HepG2 (cell line): ENCODE measurements around the gene ABHD17A. TPM values are rescaled to one million over a fixed set of nuclear protein-coding genes. Genes with fewer than 3 reads are reported as not detected.

Experiments used
- ATF7-NPFF ChIP-seq: sonication (generic); formaldehyde crosslinking; IDR thresholded peaks from 2 replicates; pipeline ENCODE4 v1.8.1; 2023; ENCODE audit warnings: mild to moderate bottlenecking, low read depth, missing genetic modification reagents, moderate library complexity
- CHD4 ChIP-seq: fragments of 200-600 bp; sonication (generic); IDR thresholded peaks from 2 replicates; pipeline ENCODE4 v1.7.0; 2017; ENCODE audit warnings: mild to moderate bottlenecking, low read length, borderline replicate concordance
- HNF4A ChIP-seq: sonication (generic); formaldehyde crosslinking; IDR thresholded peaks from 2 replicates; pipeline ENCODE4 v1.4.0; 2020; ENCODE audit warnings: missing genetic modification reagents
- HOXA3 ChIP-seq: sonication (generic); formaldehyde crosslinking; IDR thresholded peaks from 2 replicates; pipeline ENCODE4 v1.5.0; 2020; ENCODE audit warnings: missing genetic modification reagents
- KMT2A ChIP-seq: sonication (generic); formaldehyde crosslinking; IDR thresholded peaks from 2 replicates; pipeline ENCODE4 v1.4.0; 2020; ENCODE audit warnings: missing genetic modification reagents
- LCORL ChIP-seq, 2 experiments: fragments of 450-650 bp in 1 of 2; sonication (generic) in 1 of 2; formaldehyde crosslinking in 1 of 2; IDR thresholded peaks; 2 replicates each; pipeline versions ENCODE4 v1.5.0 to v1.6.1; 2017 to 2020; ENCODE audit warnings: antibody characterized with exemption in 1 of 2, missing genetic modification reagents in 1 of 2
- NCOA2 ChIP-seq: sonication (generic); formaldehyde crosslinking; IDR thresholded peaks from 2 replicates; pipeline ENCODE4 v1.8.0; 2022; ENCODE audit warnings: inconsistent platforms
- PHF8 ChIP-seq: sonication (generic); formaldehyde crosslinking; IDR thresholded peaks from 2 replicates; pipeline ENCODE4 v1.5.0; 2020; ENCODE audit warnings: missing genetic modification reagents
- RAD21 ChIP-seq: fragments of 450-650 bp; formaldehyde crosslinking; IDR thresholded peaks from 2 replicates; pipeline ENCODE4 v1.5.0; 2020; ENCODE audit warnings: mild to moderate bottlenecking
- SIN3B ChIP-seq: fragments of 150-350 bp; IDR thresholded peaks from 2 replicates; pipeline ENCODE4 v1.6.1; 2014; ENCODE audit warnings: low read length
- TARDBP ChIP-seq: sonication (generic); formaldehyde crosslinking; IDR thresholded peaks from 2 replicates; pipeline ENCODE4 v1.8.0; 2022; ENCODE audit warnings: mild to moderate bottlenecking, missing genetic modification reagents
- TBX2 ChIP-seq: sonication (generic); formaldehyde crosslinking; IDR thresholded peaks from 2 replicates; pipeline ENCODE4 v1.5.0; 2020; ENCODE audit warnings: missing genetic modification reagents, mild to moderate bottlenecking, borderline replicate concordance
- ZEB1 ChIP-seq: IDR thresholded peaks from 2 replicates; pipeline ENCODE4 v1.6.1; 2012; ENCODE audit warnings: mild to moderate bottlenecking, low read depth, inconsistent platforms; ENCODE audit not compliant: insufficient replicate concordance
- ZNF333 ChIP-seq: sonication (generic); formaldehyde crosslinking; IDR thresholded peaks from 2 replicates; pipeline ENCODE4 v1.4.0; 2020; ENCODE audit warnings: mild to moderate bottlenecking, missing genetic modification reagents, borderline replicate concordance
- ZNF44 ChIP-seq: sonication (generic); formaldehyde crosslinking; IDR thresholded peaks from 2 replicates; pipeline ENCODE4 v1.5.1; 2020; ENCODE audit warnings: mild to moderate bottlenecking, missing genetic modification reagents
- ZNF619 ChIP-seq: sonication (generic); formaldehyde crosslinking; IDR thresholded peaks from 2 replicates; pipeline ENCODE4 v1.4.0; 2020; ENCODE audit warnings: mild to moderate bottlenecking, missing genetic modification reagents
- polyA plus RNA-seq, 8 experiments: library from polyadenylated mRNA; depleted of rRNA in 3 of 8; stranded (reverse) in 7 of 8; unstranded in 1 of 8; fragments of >200 nt; fragmentation: Illumina TruSeq in 4 of 8; extraction: Trizol in 4 of 8; gene quantifications; 2 replicates each; pipeline versions ENCODE4 v1.2.1 to v1.2.3, GENCODE V29; 2011 to 2016; ENCODE audit warnings: low read depth in 4 of 8, missing spikeins in 1 of 8, mixed read lengths in 1 of 8; ENCODE audit not compliant: insufficient read depth in 1 of 8
- total RNA-seq, 5 experiments: library from RNA; depleted of rRNA; stranded (reverse); fragments of >200 nt; fragmentation: Illumina TruSeq; extraction: Trizol; gene quantifications; 2 replicates each; pipeline ENCODE4 v1.2.3, GENCODE V29; 2016; ENCODE audit warnings: low read depth in 1 of 5
- TF ChIP-seq, protein P1 (sequence below): sonication (generic); formaldehyde crosslinking; IDR thresholded peaks from 2 replicates; pipeline ENCODE4 v1.4.0; 2020; ENCODE audit warnings: low read depth, mild to moderate bottlenecking, missing genetic modification reagents
- TF ChIP-seq, protein P2 (sequence below): sonication (generic); formaldehyde crosslinking; IDR thresholded peaks from 2 replicates; pipeline ENCODE4 v1.5.0; 2020; ENCODE audit warnings: mild to moderate bottlenecking, missing genetic modification reagents
- TF ChIP-seq, protein P3 (sequence below): sonication (generic); formaldehyde crosslinking; IDR thresholded peaks from 2 replicates; pipeline ENCODE4 v1.8.1; 2023; ENCODE audit warnings: mild to moderate bottlenecking, missing genetic modification reagents
- TF ChIP-seq, protein P4 (sequence below), 2 experiments: sonication (generic) in 1 of 2; formaldehyde crosslinking in 1 of 2; IDR thresholded peaks; 2 replicates each; pipeline versions ENCODE4 v1.4.0 to v1.6.1; 2018 to 2020; ENCODE audit warnings: missing genetic modification reagents in 2 of 2, borderline replicate concordance in 1 of 2, low read depth in 1 of 2, mild to moderate bottlenecking in 1 of 2, missing biosample characterization in 1 of 2

ABHD17A gene
- total and polyA plus RNA-seq, 2 of the 13 experiments (the other 11 are each of a cell fraction or from before 2014, with no cell fraction given): 27.7 to 40.8 TPM

DNA sequence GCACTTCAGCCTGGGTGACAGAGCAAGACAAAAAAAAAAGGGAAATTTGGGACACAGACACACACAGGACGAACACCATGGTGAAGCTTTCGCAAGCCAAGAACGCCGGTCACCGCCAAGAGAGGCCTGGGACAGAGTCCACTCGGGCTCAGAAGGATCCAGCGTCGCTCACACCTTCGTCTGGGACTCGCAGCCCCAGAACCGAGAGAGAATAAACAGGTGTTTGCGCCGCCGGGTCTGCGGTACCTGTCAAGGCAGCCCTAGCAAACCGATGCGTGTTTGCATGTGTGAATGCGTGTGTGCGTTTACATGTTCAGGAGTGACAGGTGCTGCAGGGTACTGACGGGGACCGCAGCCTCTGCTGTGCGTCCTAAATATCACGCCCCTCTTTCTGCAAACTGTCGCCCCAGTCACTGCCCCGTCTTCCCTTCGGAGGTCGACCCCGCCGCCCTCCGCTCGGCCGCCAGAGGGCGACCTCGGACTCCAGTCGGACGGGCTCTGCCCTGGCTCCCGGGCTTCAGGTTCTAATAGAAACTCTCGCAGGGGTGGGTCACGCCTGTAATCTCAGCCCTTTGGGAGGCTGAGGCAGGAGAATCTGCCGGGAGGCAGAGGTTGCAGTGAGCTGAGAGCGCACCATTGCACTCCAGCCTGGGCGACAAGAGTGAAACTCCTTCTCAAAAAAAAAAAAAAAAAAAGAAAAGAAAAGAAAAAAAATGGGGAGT lies 43.9 kb upstream of the ABHD17A start (continued):
- no peak for TF ChIP-seq LCORL (IDR thresholded peaks at IDR 0.05)
- TF ChIP-seq LCORL (CRISPR knock-in tag; IDR thresholded peaks at IDR 0.05): peak; percentile 74
- peak; percentile 80 for TF ChIP-seq RAD21
- TF ChIP-seq, protein P1, sequence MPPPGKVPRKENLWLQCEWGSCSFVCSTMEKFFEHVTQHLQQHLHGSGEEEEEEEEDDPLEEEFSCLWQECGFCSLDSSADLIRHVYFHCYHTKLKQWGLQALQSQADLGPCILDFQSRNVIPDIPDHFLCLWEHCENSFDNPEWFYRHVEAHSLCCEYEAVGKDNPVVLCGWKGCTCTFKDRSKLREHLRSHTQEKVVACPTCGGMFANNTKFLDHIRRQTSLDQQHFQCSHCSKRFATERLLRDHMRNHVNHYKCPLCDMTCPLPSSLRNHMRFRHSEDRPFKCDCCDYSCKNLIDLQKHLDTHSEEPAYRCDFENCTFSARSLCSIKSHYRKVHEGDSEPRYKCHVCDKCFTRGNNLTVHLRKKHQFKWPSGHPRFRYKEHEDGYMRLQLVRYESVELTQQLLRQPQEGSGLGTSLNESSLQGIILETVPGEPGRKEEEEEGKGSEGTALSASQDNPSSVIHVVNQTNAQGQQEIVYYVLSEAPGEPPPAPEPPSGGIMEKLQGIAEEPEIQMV: no peak
- no peak for TF ChIP-seq ZNF619 (CRISPR knock-in tag)
- 0 out of 2 replicates have a peak, but pooled peaks have one; percentile 43 for TF ChIP-seq ATF7-NPFF (CRISPR knock-in tag)
- peak; percentile 47; the same call in 1 of the 2 replicates for TF ChIP-seq TARDBP (CRISPR knock-in tag)
- TF ChIP-seq ZNF44 (CRISPR knock-in tag): no peak
- TF ChIP-seq NCOA2 (CRISPR knock-in tag): 0 out of 2 replicates have a peak, but pooled peaks have one; percentile 8
- TF ChIP-seq, protein P2, sequence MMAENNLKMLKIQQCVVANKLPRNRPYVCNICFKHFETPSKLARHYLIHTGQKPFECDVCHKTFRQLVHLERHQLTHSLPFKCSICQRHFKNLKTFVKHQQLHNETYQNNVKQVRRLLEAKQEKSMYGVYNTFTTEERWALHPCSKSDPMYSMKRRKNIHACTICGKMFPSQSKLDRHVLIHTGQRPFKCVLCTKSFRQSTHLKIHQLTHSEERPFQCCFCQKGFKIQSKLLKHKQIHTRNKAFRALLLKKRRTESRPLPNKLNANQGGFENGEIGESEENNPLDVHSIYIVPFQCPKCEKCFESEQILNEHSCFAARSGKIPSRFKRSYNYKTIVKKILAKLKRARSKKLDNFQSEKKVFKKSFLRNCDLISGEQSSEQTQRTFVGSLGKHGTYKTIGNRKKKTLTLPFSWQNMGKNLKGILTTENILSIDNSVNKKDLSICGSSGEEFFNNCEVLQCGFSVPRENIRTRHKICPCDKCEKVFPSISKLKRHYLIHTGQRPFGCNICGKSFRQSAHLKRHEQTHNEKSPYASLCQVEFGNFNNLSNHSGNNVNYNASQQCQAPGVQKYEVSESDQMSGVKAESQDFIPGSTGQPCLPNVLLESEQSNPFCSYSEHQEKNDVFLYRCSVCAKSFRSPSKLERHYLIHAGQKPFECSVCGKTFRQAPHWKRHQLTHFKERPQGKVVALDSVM (CRISPR knock-in tag): peak; percentile 45; the same call in 1 of the 2 replicates
- peak; percentile 38; the same call in 1 of the 2 replicates for TF ChIP-seq PHF8 (CRISPR knock-in tag)
- TF ChIP-seq ZNF333: 0 out of 2 replicates have a peak, but pooled peaks have one; percentile 39
- TF ChIP-seq KMT2A (CRISPR knock-in tag): peak; percentile 23; the same call in 1 of the 2 replicates
- peak; percentile 30; the same call in 1 of the 2 replicates for TF ChIP-seq CHD4
- no peak for TF ChIP-seq SIN3B
- TF ChIP-seq, protein P3, sequence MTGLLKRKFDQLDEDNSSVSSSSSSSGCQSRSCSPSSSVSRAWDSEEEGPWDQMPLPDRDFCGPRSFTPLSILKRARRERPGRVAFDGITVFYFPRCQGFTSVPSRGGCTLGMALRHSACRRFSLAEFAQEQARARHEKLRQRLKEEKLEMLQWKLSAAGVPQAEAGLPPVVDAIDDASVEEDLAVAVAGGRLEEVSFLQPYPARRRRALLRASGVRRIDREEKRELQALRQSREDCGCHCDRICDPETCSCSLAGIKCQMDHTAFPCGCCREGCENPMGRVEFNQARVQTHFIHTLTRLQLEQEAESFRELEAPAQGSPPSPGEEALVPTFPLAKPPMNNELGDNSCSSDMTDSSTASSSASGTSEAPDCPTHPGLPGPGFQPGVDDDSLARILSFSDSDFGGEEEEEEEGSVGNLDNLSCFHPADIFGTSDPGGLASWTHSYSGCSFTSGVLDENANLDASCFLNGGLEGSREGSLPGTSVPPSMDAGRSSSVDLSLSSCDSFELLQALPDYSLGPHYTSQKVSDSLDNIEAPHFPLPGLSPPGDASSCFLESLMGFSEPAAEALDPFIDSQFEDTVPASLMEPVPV (CRISPR knock-in tag): peak; percentile 55; the same call in 1 of the 2 replicates
- TF ChIP-seq, protein P4, sequence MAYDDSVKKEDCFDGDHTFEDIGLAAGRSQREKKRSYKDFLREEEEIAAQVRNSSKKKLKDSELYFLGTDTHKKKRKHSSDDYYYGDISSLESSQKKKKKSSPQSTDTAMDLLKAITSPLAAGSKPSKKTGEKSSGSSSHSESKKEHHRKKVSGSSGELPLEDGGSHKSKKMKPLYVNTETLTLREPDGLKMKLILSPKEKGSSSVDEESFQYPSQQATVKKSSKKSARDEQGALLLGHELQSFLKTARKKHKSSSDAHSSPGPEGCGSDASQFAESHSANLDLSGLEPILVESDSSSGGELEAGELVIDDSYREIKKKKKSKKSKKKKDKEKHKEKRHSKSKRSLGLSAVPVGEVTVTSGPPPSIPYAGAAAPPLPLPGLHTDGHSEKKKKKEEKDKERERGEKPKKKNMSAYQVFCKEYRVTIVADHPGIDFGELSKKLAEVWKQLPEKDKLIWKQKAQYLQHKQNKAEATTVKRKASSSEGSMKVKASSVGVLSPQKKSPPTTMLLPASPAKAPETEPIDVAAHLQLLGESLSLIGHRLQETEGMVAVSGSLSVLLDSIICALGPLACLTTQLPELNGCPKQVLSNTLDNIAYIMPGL (CRISPR knock-in tag; IDR thresholded peaks at IDR 0.05; ENCODE audit: borderline replicate concordance in 1 of 2, low read depth in 1 of 2): peak; percentile 72 to 81
- TF ChIP-seq HOXA3 (CRISPR knock-in tag): peak; percentile 29; the same call in 1 of the 2 replicates
- TF ChIP-seq HNF4A (CRISPR knock-in tag): peak; percentile 9; the same call in 1 of the 2 replicates
- peak; percentile 9 for TF ChIP-seq ZEB1
- TF ChIP-seq TBX2 (CRISPR knock-in tag): 0 out of 2 replicates have a peak, but pooled peaks have one; percentile 17
